LNCaP clone FGC (cell line): ENCODE data around the gene AOPEP.

ENCODE experiments used
- DNase-seq: peaks from one replicate; pipeline ENCODE4 v3.0.0-alpha.2; 2011; ENCODE audit warnings: low read depth
- H3K4me3 ChIP-seq: 2 replicates; pipeline ENCODE4 v1.5.1; 2011; ENCODE audit warnings: mild to moderate bottlenecking, low read depth, low read length, control low read depth
- TF ChIP-seq, protein P1 (sequence below): IDR thresholded peaks from 2 replicates; pipeline ENCODE4 v1.5.1; 2012; ENCODE audit warnings: mild to moderate bottlenecking; ENCODE audit not compliant: control insufficient read depth, insufficient read depth; ENCODE audit errors: extremely low read depth

AOPEP gene

DNA sequence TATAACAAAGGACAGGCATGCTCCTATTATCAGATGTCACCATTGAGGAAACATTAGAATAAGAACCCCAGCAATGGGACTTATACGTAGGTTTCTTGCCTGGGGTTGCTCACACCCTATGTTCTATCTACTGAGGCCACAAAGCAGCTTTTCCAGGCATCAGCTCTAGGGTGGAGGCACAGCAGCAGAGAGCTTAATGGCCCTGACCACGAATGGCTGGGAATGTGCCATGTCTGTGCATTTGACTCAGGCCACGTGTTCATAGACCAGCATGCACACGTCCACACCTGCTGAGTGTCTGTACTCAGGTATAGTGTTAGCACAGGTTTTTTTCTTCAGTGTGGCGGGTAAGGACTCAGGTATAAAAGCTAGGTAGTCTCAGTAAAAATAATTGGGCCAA, 129.4 kb downstream of the AOPEP start:
- TF ChIP-seq, protein P1, sequence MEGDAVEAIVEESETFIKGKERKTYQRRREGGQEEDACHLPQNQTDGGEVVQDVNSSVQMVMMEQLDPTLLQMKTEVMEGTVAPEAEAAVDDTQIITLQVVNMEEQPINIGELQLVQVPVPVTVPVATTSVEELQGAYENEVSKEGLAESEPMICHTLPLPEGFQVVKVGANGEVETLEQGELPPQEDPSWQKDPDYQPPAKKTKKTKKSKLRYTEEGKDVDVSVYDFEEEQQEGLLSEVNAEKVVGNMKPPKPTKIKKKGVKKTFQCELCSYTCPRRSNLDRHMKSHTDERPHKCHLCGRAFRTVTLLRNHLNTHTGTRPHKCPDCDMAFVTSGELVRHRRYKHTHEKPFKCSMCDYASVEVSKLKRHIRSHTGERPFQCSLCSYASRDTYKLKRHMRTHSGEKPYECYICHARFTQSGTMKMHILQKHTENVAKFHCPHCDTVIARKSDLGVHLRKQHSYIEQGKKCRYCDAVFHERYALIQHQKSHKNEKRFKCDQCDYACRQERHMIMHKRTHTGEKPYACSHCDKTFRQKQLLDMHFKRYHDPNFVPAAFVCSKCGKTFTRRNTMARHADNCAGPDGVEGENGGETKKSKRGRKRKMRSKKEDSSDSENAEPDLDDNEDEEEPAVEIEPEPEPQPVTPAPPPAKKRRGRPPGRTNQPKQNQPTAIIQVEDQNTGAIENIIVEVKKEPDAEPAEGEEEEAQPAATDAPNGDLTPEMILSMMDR = no peak
- no peak for DNase-seq

GRCh38 chr9:94857791-94858190, 131.3 kb downstream of the AOPEP start:
- DNase-seq = no peak
- no peak overlapping the region for H3K4me3 ChIP-seq
- TF ChIP-seq, protein P1 = no peak

More for the DNA sequence above, 129.4 kb downstream of the AOPEP start:
- H3K4me3 ChIP-seq = no peak overlapping the region

DNA sequence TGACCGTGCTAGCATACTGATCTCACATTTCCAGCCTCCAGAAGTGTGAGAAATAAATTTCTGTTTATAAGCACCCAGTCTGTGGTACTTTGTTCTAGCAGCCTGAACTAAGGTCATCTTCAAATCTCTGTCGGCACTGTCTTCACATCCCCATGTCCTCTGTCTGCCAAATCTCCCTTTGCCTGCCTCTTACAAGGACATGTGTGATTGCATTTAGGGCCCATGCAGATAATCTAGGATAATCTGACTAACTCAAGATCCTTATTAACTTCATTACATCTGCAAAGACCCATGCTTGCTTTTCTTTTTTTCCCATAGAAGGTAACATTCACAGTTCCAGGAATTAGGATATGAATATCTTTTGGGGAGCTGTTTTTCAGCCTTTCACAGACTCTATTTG, 132.7 kb downstream of the AOPEP start:
- DNase-seq = no peak
- TF ChIP-seq, protein P1 = no peak
- H3K4me3 ChIP-seq = no peak overlapping the region

DNA sequence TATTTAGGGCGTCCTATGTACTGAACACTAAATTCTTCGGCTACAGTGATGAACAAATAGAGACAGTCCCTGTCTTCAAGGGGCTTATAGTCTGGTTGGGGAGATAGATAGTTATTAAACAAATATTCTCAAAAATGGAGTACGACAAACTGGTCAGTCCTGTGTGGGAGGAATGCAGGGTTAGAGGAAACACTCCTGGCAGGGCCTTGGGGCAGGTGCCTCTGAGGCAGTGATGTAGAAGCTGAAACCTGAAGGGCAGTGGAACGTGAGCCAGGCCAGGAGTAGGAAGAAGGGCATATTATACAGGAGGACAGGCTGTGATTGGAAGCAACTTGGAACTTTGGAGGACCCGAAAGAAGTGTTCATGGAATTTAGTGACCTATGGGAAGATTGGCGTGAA, 133.4 kb downstream of the AOPEP start:
- TF ChIP-seq, protein P1 = no peak
- no peak for DNase-seq
- no peak overlapping the region for H3K4me3 ChIP-seq

DNA sequence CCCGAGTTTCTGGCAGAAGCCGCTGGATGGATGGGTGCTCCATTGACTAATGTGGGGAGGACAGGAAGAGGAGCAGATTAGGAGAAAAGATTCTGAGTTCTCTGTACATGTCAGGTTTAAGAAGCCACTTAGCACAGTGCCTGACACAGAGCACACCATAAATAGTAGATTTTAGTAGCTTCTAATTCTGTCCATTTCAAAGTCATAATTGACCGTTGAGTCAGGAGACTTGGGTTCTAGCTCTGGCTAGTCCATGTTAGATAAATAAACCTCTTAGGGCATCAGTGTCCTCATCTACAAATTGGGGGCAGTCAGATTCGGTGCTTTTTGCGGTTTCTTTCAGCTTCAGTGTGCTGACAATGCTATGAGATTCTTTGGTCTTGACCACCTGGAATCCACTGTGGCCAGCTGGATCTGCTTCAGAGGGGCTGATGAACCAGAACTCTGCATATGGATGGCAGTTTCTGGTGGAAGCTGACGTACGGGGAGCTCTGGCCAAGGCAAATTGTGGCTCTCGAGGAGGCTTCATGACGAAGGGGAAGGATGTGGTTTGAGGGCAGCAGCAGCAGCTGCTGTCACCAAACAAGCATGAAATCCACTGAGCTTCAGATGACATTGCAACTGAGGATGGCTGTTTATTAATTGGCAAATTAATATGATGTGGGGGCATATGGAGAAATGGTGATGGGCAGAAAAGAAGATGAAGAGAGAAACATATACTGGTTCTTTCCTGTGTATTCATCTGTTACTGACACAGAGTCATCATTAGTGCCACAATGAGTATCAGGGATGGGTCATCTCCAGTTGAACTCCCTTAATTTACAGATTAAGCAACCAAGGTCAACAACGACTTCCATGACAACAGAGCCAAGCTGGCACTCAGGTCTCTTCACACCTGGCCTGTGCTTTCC, 134.4 kb downstream of the AOPEP start:
- TF ChIP-seq, protein P1 = no peak
- H3K4me3 ChIP-seq = no peak overlapping the region
- no peak for DNase-seq

- TF ChIP-seq, protein P1 = no peak
- DNase-seq = no peak
- H3K4me3 ChIP-seq = no peak overlapping the region
Observed at GRCh38 chr9:94861589-94862272, 135.2 kb downstream of the AOPEP start.
